GM20000 (cell line): ENCODE results near the gene LGR6.

Experiments
- DNase-seq: peaks from one replicate; pipeline ENCODE4 v3.0.0; 2012; ENCODE audit warnings: low spot score
- CTCF ChIP-seq: IDR thresholded peaks from 2 replicates; pipeline ENCODE4 v1.5.1; 2012; ENCODE audit warnings: mild to moderate bottlenecking, control low read depth; ENCODE audit errors: extremely low read depth, missing control alignments

The LGR6 gene

GRCh38 chr1:202362212-202362611, 168.6 kb downstream of the LGR6 start:
- no peak for DNase-seq
- no peak for TF ChIP-seq CTCF

GRCh38 chr1:202365092-202365815, 171.7 kb downstream of the LGR6 start:
- no peak for DNase-seq
- no peak for TF ChIP-seq CTCF

- no peak for TF ChIP-seq CTCF
- DNase-seq, result no peak
Measured at GRCh38 chr1:202367271-202367670, 173.7 kb downstream of the LGR6 start.
